ENCODE data around the gene MLKL. TPM values are rescaled to one million over a fixed set of nuclear protein-coding genes. Genes with fewer than 3 reads are reported as not detected.

Gene MLKL
- total and polyA plus RNA-seq, 2 of the 13 experiments (the other 11 are each of a cell fraction or from before 2014, with no cell fraction given), result 6.4 to 10.7 TPM

GRCh38 chr16:74641969-74642368, 58.7 kb downstream of the MLKL start:
- in situ Hi-C loops (cut with HindIII; ENCODE audit: extremely low pct_ligation_motif_present, low pct_unique_long_range_greater_than_20kb), result no loop called here

More at GRCh38 chr16:74641969-74642368, 58.7 kb downstream of the MLKL start:
- Histone ChIP-seq H3K27me3 (ENCODE audit: control insufficient read depth in 1 of 2, insufficient read depth in 2 of 2, low read length in 2 of 2) (no peaks in the 10 kb centered on the region), H3K9me3 (ENCODE audit: low read length) (no peaks in the 10 kb centered on the region), H2AFZ (ENCODE audit: low read length) (no peak overlapping the region), H3K27ac (ENCODE audit: extremely low read length, insufficient read depth, low read length) (no peak overlapping the region), H3K4me3 (replicated peaks in 1 of 3; ENCODE audit: insufficient read depth in 1 of 3, low read depth in 2 of 3, low read length in 3 of 3) (no peak overlapping the region), H3K4me1 (ENCODE audit: insufficient read depth, low read length) (peaks cover 25% of the 10 kb centered on the region), H3K36me3 (replicated peaks in 1 of 2; ENCODE audit: control insufficient read depth in 1 of 2, insufficient read depth in 2 of 2, low read length in 2 of 2) (peaks cover 18 to 75% of the 10 kb centered on the region in 2 experiments), H3K9ac (ENCODE audit: insufficient read depth, low read depth, low read length) (no peak overlapping the region), H3K4me2 (ENCODE audit: low read depth, low read length) (no peak overlapping the region), H3K79me2 (ENCODE audit: insufficient read depth, low read length) (peaks cover 2% of the 10 kb centered on the region), H4K20me1 (ENCODE audit: insufficient read depth, low read length) (no peaks in the 10 kb centered on the region)
- no TSS peak for BruUV-seq (replicated peaks)
- POLR2A ChIA-PET, result interaction anchor here (1.2 kb wide), 1 partner anchor 25 kb away, joined by 4 read pairs; the partner anchor contains the start of gene RFWD3
- FAIRE-seq, result no peak
- no peak for DNase-seq (ENCODE audit: low spot score)
- intact Hi-C loops (cut with micrococcal nuclease; ENCODE audit: unreplicated experiment), result no loop called here
- CTCF ChIA-PET (ENCODE audit: low intra/inter-chr PET ratio, low total read pairs), result no interaction called here
- ATAC-seq, result no peak
- TF ChIP-seq AKNA (CRISPR knock-in tag; IDR thresholded peaks at IDR 0.05; ENCODE audit: borderline replicate concordance) (no peak), ZNF121 (CRISPR knock-in tag; IDR thresholded peaks at IDR 0.05) (peak; percentile 70), HOXA9 (CRISPR knock-in tag; IDR thresholded peaks at IDR 0.05; ENCODE audit: borderline replicate concordance) (no peak)
- 98% methylated on average over 8 of the region's 8 CpGs for WGBS (ENCODE audit: low lambda C conversion rate)

All from HepG2 (cell line).